Stimulated activated CD4-positive, alpha-beta T cell treated with anti-CD3 and anti-CD28 coated beads, Interleukin-1b, Interleukin-23, amount 100 ng/mL, for 1 hour (primary cell): ENCODE data around the gene SLC22A16.

Experiments used
- DNase-seq, 2 donors: peaks; one replicate each; pipeline ENCODE4 v3.0.0-alpha.2; 2020; ENCODE audit warnings: low read depth in 2 of 2

The SLC22A16 gene

DNA sequence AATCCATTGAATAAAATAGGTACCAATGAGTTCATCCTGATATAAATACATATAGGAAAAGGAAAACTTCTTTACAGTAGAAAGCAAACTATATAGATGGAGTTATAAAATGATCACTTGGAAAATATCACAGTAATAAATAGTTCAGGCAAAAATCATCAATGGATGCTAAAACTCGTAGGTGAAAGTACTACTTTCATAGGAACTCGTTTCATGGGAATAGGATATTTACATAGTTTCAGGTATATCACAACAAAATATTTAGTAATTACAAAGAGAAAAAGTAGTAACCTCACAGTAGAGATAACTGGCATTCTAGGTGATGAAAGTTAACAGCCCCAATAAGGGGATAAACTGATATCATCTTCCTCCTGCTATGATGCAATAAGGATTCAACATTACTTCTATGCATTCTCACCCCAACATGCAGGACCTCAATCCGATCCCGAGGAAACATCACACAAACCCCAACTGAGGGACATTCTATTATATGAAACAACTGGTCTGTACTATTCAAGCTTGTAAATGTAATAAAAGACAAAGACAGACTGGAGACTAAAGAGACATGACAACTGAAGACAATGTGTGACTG lies 74.7 kb downstream of the SLC22A16 start:
- DNase-seq: no peak

DNA sequence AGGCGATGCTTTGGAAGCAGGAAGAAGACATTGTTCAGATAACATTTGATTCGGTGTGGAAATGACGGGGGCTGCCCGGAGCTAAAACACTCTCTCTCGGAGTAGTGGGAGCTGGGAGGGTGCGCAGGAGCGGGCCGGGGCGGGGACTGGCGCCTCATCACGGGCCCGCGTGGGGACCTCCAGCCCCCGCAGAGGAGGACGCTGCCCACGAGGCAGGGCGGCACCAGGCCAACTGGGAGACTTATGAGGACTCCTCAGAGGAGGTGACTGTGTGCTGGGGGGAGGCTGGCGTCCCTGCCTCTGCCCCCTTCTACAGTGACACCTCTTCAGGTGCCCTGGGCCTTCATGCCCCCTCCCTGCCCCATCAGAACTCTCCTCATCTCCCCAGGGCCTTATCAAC lies 76.2 kb downstream of the SLC22A16 start:
- DNase-seq: no peak

DNA sequence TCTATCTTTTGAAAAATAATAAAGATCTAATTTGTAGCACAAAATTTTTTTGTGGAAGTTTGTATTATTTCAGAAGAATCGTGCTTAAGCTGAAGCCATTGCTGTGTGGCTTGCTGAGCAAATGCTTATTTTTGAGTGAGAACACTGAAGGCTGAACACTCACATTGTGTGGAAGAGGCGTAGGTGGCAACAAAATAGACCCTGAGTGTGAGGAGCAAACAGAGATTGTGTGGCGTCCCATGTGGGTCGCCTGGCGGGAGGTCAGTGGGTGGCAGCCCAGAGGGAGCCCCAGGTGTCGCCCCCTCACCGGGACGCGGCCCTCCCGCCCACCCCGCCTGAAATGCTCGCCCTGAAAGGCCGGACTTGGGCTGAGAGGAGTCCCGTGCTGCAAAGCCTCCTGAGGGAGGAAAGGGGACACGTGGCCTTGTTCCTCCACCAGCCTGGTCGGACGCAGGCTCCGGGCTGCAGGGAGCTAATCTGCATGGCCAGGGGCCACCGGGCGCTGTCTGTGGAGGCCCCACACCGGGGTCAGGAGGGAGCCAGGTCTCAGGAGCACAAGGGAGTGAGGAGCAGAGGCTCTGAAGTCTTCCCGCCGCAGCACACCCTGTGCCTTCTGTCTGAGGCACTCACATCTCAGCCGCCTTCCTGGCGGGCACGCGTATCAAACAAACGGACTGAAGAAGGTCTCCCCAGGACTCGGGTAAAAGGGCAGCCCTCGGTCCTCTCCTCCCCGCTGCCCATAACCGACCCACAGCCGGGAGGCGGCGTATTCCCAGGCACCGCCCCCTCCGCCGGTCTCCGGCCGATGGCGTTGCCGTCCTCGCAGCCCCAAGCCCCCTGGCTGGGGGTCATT lies 77.0 kb downstream of the SLC22A16 start:
- no peak for DNase-seq

DNA sequence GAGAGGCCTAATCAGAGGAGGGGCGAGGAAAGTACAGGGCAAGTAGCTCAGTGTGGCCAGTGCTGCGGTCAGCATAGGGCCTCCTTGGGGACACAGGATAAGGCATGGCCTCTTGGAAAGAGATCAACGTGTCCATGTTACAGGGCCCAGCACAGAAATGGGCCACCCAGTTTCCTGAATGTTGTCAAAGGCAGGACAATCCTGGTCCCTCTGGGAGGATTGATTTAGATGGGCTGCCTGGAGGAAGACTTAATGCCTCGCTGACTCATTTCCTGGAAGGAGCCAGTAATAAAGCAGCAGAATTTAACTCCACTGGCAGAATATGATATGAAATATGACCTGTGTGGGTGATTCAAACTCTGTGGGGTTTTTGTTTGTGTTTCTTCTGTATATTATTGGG lies 77.6 kb downstream of the SLC22A16 start:
- DNase-seq: no peak

DNA sequence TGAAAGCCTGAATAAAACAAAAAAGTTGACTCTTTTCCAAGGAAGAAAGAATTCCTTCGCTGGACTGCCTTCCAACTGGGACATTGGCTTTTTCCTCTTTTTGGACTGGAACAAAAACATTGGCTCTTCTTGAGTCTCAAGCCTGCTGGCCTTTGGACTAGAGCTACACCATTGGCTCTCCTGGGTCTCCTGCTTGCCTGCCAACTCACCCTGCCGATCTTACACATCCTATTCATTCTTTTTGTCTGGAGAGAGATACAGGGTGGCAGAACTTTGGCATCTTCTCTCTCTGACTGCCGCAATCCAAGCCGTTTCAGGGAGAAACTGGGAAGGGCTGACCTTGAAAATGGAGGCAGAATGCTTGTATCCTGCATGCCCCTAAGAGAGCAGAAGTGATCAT lies 81.2 kb downstream of the SLC22A16 start:
- DNase-seq: no peak

DNA sequence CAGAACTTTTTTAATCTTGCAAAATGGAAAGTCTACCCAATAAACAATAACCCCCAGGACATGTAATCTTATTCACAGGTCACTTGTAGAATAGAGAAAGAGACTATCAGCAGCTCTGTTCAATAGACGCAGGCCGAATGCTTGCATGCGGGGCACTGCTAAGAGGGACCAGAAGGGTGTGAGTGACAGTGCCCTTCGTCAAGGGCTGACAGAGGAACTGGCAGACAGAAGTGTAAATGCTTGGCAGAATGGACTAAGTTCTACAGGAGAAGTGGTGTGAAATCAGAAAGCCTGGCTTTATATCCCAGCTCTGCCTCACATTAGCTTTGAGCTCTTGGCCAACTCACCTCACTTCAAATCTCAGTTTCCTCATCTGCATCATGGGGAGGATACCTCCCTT lies 82.0 kb downstream of the SLC22A16 start:
- no peak for DNase-seq

DNA sequence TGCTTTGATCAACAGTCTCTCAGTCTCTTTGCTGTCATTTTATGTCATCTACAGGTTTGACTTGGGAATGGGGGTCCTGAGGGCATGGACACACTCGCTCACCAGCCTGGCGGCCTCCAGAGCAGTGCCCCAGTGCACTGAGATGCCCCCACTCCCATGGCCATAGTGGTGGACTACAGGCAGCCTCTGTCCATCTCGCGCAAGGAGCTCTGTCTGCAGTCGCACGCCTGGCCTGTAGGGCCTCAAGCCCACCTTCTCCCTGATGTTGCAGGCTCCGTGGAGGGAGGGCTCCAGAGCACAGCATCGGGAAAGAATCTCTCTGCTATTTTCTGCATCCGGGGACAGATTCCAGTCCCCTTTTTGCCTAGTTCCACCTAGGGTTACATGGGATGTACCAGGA lies 83.7 kb downstream of the SLC22A16 start:
- no peak for DNase-seq

DNA sequence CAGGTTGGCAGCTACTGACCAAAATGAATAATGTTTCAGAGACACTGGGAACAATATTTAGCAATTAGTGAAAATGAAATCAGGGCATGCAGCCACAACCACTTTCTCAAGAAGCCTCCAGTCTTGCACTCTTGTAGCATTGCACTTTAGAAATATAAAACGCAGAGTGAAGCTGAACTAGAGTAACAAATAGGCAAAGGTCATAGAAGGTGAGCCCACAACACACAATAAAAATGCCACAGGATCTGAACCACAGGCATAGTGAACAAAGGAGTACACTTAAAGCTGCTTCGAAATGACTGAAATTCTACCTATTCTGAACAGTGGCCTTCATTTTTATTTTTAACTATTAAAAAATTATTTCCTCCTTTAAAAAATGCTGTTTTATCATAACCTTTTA lies 86.0 kb downstream of the SLC22A16 start:
- no peak for DNase-seq

DNA sequence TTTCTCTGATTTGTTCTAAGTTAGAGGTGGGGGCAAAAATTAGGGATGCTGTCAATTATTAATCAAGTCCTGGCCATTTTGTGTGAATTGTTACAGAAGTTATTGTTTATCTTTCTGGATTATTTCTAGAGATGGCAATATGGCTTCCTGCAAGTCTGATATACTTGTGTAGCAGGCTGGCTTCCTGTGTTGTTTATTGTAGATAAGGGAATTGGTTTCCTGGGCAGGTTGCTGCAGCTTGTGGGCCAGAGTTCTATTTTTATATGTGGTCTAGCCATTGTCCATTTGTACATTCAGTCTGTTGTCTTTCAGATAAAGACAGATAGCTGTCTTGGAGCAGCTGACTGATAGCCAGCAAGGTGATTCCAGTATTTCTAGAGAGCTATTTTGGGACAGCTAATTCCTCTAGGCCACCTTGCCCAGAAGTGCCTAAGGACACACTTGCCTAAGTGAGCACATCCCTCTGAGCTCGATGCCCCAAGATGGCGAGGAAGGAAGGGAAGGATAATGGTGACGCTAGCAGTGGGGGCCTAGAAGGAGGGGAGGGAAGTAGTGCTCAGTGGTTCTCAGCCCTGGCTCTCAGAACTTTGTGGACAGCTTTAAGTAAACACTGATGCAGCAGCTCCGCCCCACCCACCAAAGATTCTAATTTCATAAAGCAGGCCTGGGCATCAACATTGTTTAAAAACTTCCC lies 86.6 kb downstream of the SLC22A16 start:
- DNase-seq: no peak

DNA sequence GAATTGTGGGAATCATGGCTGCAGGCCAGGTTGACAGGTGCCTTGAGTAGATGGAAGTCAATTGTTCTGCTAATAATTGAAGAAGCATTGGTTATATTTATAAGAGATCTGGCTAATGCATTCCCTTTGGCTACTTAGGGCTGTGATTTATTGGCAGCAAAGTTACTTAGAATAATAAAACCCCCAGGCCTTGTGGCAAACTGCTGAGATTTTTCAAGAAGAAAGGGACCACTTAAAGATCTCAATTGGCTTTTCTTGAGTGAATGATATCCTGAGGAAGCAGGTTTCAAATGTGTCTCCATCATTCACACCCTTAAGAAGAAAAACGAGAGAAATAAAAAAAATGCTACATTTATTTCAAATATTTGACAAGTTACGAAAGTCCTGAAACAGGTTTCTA lies 88.4 kb downstream of the SLC22A16 start:
- DNase-seq: no peak

DNA sequence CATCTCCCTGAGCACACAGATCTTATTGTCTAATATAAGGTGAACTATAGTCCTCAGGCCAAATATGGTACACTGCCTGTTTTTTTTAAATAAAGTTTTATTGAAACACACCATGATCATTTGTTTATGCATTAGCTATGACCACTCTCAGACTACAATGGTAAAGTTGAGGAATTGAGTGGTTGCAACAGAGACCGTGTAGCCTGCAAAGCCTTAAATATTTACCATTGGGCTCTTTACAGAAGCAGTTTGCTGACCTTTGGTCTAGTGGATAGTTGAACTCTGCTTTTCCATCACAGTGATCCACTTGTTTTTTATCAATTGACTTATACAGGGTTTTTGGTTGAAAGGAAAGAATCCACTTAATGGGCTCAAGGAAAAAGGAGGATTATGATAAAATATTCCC lies 91.0 kb downstream of the SLC22A16 start:
- no peak for DNase-seq

DNA sequence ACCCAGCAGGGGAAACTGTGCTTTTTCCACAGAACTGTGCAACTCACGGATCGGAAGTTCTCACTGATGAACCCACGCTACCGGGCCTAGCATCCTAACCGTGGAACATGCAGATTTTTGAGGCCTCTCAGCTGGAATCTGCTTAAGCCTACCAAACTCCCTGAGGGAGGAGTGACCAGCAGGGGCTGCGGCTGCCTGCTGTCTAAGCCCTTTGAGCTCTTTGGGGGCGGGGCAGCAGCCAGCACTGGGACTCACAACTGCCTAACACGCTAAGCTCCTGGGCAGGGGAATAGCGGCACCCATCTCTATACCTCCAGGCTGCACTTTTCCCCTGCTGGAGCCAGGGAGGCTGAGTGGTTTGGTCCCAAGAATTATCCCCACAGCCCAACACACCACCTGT lies 97.9 kb downstream of the SLC22A16 start:
- DNase-seq: no peak
